Germinal center (tissue), 1 donor: ENCODE measurements around the gene NOL3.

ENCODE experiments used
- DNase-seq: peaks from one replicate; pipeline ENCODE4 v3.0.0; 2012; ENCODE audit warnings: mixed read lengths, low spot score

Gene NOL3

DNA sequence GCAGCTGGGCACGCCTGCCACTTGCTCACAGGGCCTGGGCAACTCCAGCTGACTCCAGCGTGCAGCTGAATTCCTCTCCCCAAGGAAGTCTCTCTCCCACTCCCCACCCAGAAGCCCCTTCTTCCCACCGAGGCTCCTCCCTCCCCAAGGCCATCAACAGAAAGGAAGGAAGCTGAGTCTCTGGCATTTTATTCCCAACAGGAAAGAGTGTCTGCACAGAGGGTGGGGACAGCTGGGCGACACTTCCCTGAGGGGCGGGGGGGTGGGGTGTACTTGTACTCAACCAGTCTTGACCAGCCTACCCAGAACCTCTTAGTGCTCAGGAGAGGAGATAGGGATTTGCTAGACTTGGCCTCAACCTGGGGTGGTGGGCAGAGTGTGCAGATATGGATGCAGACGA, 19.7 kb downstream of the NOL3 start, which contains the start of gene EXOC3L1:
TSS of gene EXOC3L1 (minus strand) at position 96 of the 400 bp plus-strand sequence. CDS start 460 bp downstream, outside the sequence.
- no peak for DNase-seq

DNA sequence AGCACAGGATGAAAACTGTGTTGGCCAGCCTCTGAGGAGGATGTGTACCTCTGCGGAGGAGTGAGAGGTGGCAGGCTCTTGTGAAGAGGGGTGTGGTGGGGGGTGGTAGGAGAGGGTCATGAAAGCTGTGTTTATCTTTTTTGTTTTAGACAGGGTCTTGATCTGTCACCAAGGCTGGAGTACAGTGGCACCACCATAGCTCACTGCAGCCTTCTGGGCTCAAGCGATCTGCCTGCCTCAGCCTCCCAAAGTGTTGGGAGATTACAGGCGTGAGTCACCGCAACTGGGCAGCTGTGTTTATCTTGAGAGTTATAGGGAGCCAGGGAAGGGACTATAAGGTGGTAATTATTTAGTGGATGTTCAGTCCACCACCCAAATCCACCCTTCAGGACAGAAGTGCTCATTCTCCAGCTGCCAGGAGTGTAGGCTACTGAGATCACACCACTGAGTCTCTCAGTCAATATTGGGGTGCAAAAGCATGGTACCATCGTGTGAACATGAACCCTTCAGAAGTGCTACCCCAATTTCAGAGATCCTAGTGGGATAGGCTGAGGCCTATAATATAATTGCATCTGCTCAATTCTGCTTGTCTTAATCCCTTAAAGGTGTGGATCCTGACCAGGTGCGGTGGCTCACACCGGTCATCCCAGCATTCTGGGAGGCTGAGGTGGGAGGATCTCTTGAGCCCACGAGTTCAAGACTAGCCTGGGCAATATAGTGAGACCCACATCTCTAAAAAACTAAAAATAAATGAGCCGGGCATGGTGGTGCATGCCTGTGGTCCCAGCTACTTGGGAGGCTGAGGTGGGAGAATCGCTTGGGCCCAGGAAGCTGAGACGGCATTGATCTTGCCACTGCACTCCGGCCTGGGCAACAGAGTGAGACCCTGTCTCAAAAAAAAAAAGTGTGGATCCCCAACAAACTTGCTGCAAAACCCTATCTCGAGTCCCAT, 20.4 kb downstream of the NOL3 start:
- no peak for DNase-seq

GRCh38 chr16:67191411-67191994, 21.2 kb downstream of the NOL3 start:
- DNase-seq = no peak

GRCh38 chr16:67191995-67192681, 21.8 kb downstream of the NOL3 start, which contains the start of gene E2F4:
TSS of gene E2F4 (plus strand) at chr16:67192155. CDS start at chr16:67192228, 73 bp downstream.
- DNase-seq = peak; percentile 90

DNA sequence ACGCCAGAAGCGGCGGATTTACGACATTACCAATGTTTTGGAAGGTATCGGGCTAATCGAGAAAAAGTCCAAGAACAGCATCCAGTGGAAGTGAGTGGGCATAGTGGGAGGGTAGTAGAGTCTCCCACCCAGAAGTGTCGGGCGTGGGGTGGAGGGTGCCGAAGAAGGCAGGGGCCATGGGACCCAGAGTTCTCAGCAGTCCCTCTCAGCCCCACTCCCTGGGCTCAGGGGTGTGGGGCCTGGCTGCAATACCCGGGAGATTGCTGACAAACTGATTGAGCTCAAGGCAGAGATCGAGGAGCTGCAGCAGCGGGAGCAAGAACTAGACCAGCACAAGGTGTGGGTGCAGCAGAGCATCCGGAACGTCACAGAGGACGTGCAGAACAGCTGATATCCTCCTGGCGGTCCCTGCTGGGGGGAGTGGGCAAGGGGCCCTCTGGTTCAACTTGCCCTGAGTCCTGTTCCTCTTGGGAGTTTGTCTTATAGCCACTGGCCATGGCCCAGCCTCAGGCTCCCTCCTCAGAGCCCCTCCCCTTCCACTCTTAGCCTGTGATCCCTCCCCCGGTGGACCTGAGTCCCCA, 22.5 kb downstream of the NOL3 start:
- no peak for DNase-seq

- no peak for DNase-seq
Observed at GRCh38 chr16:67193536-67193935, 23.2 kb downstream of the NOL3 start.

GRCh38 chr16:67194260-67194659, 23.9 kb downstream of the NOL3 start:
- DNase-seq = no peak

- no peak for DNase-seq
Observed at GRCh38 chr16:67195676-67196075, 25.3 kb downstream of the NOL3 start.

DNA sequence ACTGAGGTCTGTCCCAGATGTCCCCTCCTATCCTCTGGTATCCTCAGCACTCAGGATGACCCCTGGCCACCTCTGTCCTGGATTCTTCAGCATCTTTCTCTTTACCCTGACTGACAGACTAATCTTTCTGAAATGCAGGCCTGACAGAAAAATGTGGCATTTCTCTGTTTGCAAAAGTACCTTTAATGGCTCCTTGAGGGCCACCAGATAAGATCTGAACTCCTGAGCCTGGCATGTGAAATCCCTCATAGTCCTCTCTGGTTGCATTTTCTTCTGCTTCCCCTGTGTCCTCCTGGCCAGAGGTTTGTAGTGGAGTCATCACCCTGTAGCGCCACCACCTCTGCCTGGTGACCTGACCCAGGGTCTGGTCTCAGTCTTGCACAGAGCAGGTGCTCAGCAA, 26.5 kb downstream of the NOL3 start:
- DNase-seq = no peak

GRCh38 chr16:67197704-67198103, 27.4 kb downstream of the NOL3 start:
- DNase-seq = no peak

- peak; percentile 63 for DNase-seq
Observed at GRCh38 chr16:67198238-67198734, 27.9 kb downstream of the NOL3 start.

GRCh38 chr16:67199011-67199807, 28.9 kb downstream of the NOL3 start, which contains the start of gene ELMO3:
TSS of gene ELMO3 (plus strand) at chr16:67199131. CDS start at chr16:67199327, 196 bp downstream.
- no peak for DNase-seq

DNA sequence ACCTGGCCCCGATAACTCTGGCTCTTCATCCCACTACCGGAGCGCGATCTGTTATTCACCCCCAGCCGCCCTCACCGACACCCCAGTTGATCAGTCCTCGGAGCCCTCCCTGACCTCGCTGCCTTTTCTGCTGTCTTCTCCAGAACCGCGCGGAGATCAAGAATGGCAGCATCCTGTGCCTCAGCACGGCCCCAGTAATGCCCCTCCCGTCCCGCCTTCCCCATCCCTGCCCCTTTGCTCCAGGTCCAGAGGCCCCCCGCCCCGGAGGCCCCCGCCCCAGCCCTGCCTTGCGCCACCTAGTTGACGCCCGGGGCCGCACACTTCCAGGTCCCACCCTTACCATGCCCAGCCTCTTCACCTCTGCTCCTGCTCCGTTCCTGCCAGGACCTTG, 29.5 kb downstream of the NOL3 start:
- DNase-seq = no peak

DNA sequence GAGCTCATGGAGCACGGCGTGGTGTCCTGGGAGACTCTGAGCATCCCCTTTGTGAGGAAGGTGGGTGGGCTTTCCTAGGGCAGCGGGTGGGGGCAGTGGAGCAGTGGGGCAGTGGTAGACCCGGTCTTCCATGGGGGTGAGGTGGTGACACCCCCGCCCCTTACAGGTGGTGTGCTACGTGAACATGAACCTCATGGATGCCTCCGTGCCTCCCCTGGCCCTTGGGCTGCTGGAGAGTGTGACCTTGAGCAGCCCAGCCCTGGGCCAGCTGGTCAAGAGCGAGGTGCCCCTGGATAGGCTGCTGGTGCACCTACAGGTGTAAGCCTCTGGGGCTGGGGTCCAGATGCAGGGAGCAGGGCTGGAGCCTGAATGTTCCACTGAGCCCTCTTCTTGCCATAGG, 30.2 kb downstream of the NOL3 start:
- DNase-seq = no peak

GRCh38 chr16:67201411-67202345, 31.3 kb downstream of the NOL3 start:
- no peak for DNase-seq

DNA sequence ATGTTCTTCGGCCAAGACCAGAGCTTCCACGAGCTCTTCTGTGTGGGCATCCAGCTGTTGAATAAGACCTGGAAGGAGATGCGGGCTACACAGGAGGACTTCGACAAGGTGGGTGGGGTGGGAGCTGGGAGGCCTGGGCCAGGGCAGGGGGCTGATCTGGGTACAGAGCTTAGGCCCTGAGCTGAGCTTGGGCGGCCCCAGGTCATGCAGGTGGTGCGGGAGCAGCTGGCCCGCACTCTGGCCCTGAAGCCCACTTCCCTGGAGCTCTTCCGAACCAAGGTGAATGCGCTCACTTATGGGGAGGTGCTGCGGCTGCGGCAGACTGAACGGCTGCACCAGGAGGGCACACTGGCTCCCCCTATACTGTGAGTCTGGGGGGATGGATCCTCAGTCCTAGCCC, 32.1 kb downstream of the NOL3 start:
- no peak for DNase-seq

- DNase-seq = no peak
Observed at GRCh38 chr16:67202956-67203493, 32.7 kb downstream of the NOL3 start.

DNA sequence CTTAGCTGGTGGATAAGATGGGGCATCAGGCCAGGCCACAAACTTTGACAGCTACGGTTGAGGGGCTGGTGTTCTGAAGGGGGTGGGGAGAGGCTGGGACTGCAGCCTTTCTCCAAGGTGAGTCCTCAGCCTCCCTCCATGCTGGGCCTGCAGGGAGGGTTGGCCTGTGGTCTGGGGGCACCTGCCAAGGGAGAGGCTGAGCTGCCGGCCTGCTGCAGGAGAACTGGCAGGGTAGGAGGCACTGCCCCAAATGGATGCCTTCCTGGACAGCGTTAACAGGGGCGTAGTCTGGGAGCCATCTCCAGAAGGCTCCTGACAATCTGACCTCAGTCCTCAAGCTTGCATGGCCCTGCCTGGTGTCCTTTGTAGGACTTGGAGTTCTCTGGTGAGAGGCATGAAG, 33.7 kb downstream of the NOL3 start:
- no peak for DNase-seq

DNA sequence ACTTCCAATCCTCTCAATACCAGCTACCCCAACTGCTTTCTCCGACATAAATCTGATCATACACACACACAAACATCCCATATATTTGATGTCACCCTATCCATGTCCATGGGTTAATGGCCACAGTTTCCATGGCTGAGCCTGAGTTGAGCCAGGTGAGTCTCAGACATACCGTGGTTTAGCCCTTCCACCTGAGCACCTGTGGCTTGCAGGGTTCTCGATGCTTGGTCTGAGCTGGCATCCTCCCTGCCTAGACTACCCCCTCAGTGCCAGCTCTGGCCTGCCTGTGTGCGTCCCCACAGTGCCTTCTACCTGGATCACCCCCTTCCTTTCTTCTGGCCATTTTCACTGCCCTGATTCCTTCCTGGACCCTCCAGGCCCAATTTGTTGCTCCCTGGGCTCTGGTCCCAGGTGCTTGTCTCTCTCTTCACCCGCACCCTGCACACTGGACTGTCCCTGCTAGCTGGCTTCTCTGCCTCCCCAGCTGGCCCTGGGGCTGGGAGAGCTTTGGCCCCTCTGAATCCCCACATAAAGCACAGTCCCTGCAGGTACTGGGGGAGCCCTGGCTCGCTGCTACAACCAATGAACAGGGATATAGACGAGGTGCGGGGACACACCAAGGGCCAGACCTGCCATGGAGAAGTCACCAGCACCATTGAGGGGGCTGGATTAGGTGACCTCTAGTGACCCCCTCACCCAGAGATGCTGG, 35.9 kb downstream of the NOL3 start:
- no peak for DNase-seq
